NCI-H748 (cell line): ENCODE data around the gene ARHGAP29.
A peak's percentile ranks its signal among the peaks of the same experiment; 100 is the strongest.

Experiments used
- DNase-seq: peaks from one replicate; lab custom pipeline; 2025; ENCODE audit not compliant: unreplicated experiment; lab: John Stamatoyannopoulos, UW

ARHGAP29 gene

GRCh38 chr1:94265906-94266305, 28.5 kb upstream of the ARHGAP29 start:
- no peak for DNase-seq

GRCh38 chr1:94265011-94265422, 27.6 kb upstream of the ARHGAP29 start:
- DNase-seq: no peak

- no peak for DNase-seq
Observed at GRCh38 chr1:94260635-94261387, 23.4 kb upstream of the ARHGAP29 start.

- no peak for DNase-seq
Observed at GRCh38 chr1:94259635-94260289, 22.4 kb upstream of the ARHGAP29 start.

- peak; percentile 16 for DNase-seq
Observed at GRCh38 chr1:94258873-94259331, 21.5 kb upstream of the ARHGAP29 start.

GRCh38 chr1:94257444-94257843, 20.1 kb upstream of the ARHGAP29 start:
- no peak for DNase-seq

- no peak for DNase-seq
Observed at GRCh38 chr1:94255476-94255875, 18.1 kb upstream of the ARHGAP29 start.

- DNase-seq: no peak
Observed at GRCh38 chr1:94254073-94254810, 16.9 kb upstream of the ARHGAP29 start.

GRCh38 chr1:94253456-94254017, 16.2 kb upstream of the ARHGAP29 start:
- no peak for DNase-seq

GRCh38 chr1:94250341-94250740, 13.0 kb upstream of the ARHGAP29 start:
- DNase-seq: no peak

GRCh38 chr1:94248956-94249688, 11.7 kb upstream of the ARHGAP29 start:
- no peak for DNase-seq

- peak; percentile 74 for DNase-seq
Observed at GRCh38 chr1:94247138-94248094, 10.0 kb upstream of the ARHGAP29 start.

GRCh38 chr1:94246692-94247137, 9.3 kb upstream of the ARHGAP29 start:
- no peak for DNase-seq

GRCh38 chr1:94245747-94246438, 8.5 kb upstream of the ARHGAP29 start:
- no peak for DNase-seq

- no peak for DNase-seq
Observed at GRCh38 chr1:94244816-94245215, 7.4 kb upstream of the ARHGAP29 start.

GRCh38 chr1:94243665-94244064, 6.3 kb upstream of the ARHGAP29 start:
- no peak for DNase-seq

- peak; percentile 30 for DNase-seq
Observed at GRCh38 chr1:94240822-94241221, 3.4 kb upstream of the ARHGAP29 start.

- no peak for DNase-seq
Observed at GRCh38 chr1:94239796-94240195, 2.4 kb upstream of the ARHGAP29 start.

GRCh38 chr1:94239051-94239450, 1.7 kb upstream of the ARHGAP29 start:
- no peak for DNase-seq
